Renal cortex interstitium (tissue), 11 donors: ENCODE results near the gene SUOX. TPM values are rescaled to one million over a fixed set of nuclear protein-coding genes. Genes with fewer than 3 reads are reported as not detected.
A peak's percentile ranks its signal among the peaks of the same experiment; 100 is the strongest.
"Not testable (repeated sequence)": the region's sequence is repeated elsewhere in the genome, so short reads cannot be mapped to it uniquely, and the experiment has no call there.

Experiments
- DNase-seq, 11 donors: peaks; one replicate each; pipeline ENCODE4 v3.0.0-alpha.2; 2013; ENCODE audit warnings: low read depth in 9 of 11, low spot score in 4 of 11; ENCODE audit errors: extremely low read depth in 1 of 11
- polyA plus RNA-seq, 3 donors: library from polyadenylated mRNA; unstranded; fragments of 120-200 nt; gene quantifications; one replicate each; pipeline ENCODE4 v1.2.1, GENCODE V29; 2013; ENCODE audit not compliant: insufficient read length in 3 of 3

Gene SUOX
- polyA plus RNA-seq, 3 donors, result 43.0 to 54.2 (median 47.8) TPM

- no peak for DNase-seq
Observed at GRCh38 chr12:56040151-56040550, 43.1 kb downstream of the SUOX start.

DNA sequence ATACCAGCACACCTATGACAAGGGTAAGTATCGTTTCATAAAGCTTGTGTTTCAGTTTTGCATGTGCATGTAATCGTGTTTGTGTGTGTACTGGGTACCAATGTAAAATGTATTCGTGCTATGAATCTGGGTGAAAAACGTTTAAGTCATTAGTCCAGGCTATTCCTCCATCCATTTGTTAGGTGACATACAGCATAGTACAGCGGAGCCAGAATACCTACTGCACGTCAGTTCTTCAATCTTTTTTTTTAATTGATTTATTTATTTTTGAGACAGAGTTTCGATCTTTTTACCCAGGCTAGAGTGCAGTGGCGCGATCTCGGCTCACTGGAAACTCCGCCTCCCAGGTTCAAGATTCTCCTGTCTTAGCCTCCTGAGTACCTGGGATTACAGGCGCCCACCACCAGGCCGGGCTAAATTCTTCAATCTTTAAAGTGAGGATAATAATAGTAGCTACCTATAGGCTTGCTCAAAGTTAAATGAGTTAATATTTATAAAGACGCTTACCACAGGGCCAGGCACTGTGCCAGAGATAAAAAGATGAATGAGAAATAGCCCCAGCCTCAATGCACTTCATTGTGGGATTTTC lies 44.0 kb downstream of the SUOX start:
- DNase-seq, result no peak

- DNase-seq, result peak; percentile 96 to 99 (median 99)
Observed at GRCh38 chr12:56041552-56042429, 44.7 kb downstream of the SUOX start, which contains the start of gene RPS26. TSS of gene RPS26 (plus strand) at chr12:56041918. CDS start at chr12:56042167, 249 bp downstream.

DNA sequence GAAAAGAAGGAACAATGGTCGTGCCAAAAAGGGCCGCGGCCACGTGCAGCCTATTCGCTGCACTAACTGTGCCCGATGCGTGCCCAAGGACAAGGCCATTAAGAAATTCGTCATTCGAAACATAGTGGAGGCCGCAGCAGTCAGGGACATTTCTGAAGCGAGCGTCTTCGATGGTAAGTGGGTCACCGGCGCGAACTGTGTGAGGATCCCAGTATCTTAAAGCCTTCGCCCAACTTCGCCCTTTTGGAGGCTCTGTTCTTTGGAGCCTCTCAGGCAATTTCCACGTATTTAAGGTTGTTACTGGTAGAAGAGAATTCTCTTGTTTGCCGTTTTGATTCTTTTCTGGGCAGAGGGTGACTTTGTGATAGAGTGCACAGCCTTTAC lies 45.3 kb downstream of the SUOX start:
- not testable (repeated sequence) for DNase-seq

- no peak for DNase-seq
Observed at GRCh38 chr12:56042843-56043242, 45.8 kb downstream of the SUOX start.

GRCh38 chr12:56046027-56046780 lies 49.1 kb downstream of the SUOX start:
- DNase-seq, result no peak

DNA sequence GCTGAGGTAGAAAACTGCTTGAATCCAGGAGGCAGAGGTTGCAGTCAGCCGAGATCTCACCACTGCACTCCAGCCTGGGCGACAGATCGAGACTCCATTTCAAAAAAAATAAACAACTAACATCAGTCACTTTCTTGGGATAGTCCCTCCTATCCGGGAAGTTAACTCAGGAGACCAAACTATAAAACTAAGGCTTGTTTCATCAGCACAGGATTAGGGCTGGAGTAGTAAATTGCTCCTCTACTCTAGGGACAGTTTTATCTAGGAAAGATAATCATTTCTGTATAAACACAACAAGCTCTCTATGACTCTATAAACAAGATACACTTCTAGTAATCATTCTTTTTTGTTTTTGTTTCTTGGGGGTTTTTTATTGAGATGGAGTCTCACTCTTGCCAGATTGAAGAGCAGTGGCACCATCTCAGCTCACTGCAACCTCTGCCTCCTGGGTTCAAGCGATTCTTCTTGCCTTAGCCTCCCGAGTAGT lies 56.4 kb downstream of the SUOX start:
- DNase-seq, result no peak

Other genes with a start within 250 kb of the SUOX start
- 100 to 1,000 TPM in 2 of 3 donors, 10 to 100 TPM in 1; 97.2 to 143 (median 119) TPM for gene SARNP, start 179.6 kb upstream of the SUOX start, polyA plus RNA-seq
- gene ORMDL2, start 179.2 kb upstream of the SUOX start, polyA plus RNA-seq, result 10 to 100 TPM; 33.7 to 34.7 (median 34.0) TPM
- gene DNAJC14, start 167.7 kb upstream of the SUOX start, polyA plus RNA-seq, result 10 to 100 TPM; 40.3 to 46.0 (median 41.7) TPM
- gene MMP19, start 154.3 kb upstream of the SUOX start, polyA plus RNA-seq, result 1 to 10 TPM in 1 of 3 donors, under 1 TPM in 2; 0.68 to 1.4 (median 0.72) TPM
- gene PYM1, start 69.4 kb upstream of the SUOX start, polyA plus RNA-seq, result 10 to 100 TPM; 32.3 to 40.0 (median 37.5) TPM
- gene DGKA, start 66.1 kb upstream of the SUOX start, polyA plus RNA-seq, result 10 to 100 TPM; 15.5 to 22.8 (median 19.9) TPM
- gene PMEL, start 31.2 kb upstream of the SUOX start, polyA plus RNA-seq, result 1 to 10 TPM; 3.1 to 5.3 (median 3.4) TPM
- 10 to 100 TPM; 59.1 to 65.3 (median 64.1) TPM for gene CDK2, start 30.4 kb upstream of the SUOX start, polyA plus RNA-seq
- 100 to 1,000 TPM; 148 to 170 (median 158) TPM for gene RAB5B, start 23.2 kb upstream of the SUOX start, polyA plus RNA-seq
- 10 to 100 TPM; 16.5 to 21.1 (median 16.6) TPM for gene IKZF4, start 23.8 kb downstream of the SUOX start, polyA plus RNA-seq
- gene RPS26, start 44.6 kb downstream of the SUOX start, polyA plus RNA-seq, result 100 to 1,000 TPM; 121 to 498 (median 375) TPM
- gene ERBB3, start 82.9 kb downstream of the SUOX start, polyA plus RNA-seq, result 100 to 1,000 TPM in 1 of 3 donors, 10 to 100 TPM in 2; 73.5 to 119 (median 96.1) TPM
- 100 to 1,000 TPM; 138 to 175 (median 171) TPM for gene PA2G4, start 107.3 kb downstream of the SUOX start, polyA plus RNA-seq
- gene RPL41, start 119.4 kb downstream of the SUOX start, polyA plus RNA-seq, result 1,000 to 10,000 TPM; 4,378 to 5,767 (median 5,294) TPM
- 1 to 10 TPM; 5.1 to 6.5 (median 5.8) TPM for gene ZC3H10, start 121.0 kb downstream of the SUOX start, polyA plus RNA-seq
- gene ESYT1, start 131.0 kb downstream of the SUOX start, polyA plus RNA-seq, result 10 to 100 TPM; 73.7 to 87.2 (median 78.8) TPM
- 100 to 1,000 TPM; 164 to 191 (median 165) TPM for gene MYL6B, start 155.3 kb downstream of the SUOX start, polyA plus RNA-seq
- 1,000 to 10,000 TPM; 1,550 to 2,060 (median 1,865) TPM for gene MYL6, start 161.1 kb downstream of the SUOX start, polyA plus RNA-seq
- gene SMARCC2, start 192.2 kb downstream of the SUOX start, polyA plus RNA-seq, result 100 to 1,000 TPM; 130 to 141 (median 134) TPM
- 10 to 100 TPM; 43.4 to 44.4 (median 44.1) TPM for gene RNF41, start 224.6 kb downstream of the SUOX start, polyA plus RNA-seq
- 10 to 100 TPM; 27.4 to 33.1 (median 28.9) TPM for gene NABP2, start 227.1 kb downstream of the SUOX start, polyA plus RNA-seq
- 10 to 100 TPM; 50.6 to 79.4 (median 62.5) TPM for gene SLC39A5, start 232.8 kb downstream of the SUOX start, polyA plus RNA-seq